Measurements from ENCODE around the gene NFATC2.

- no peak for TF ChIP-seq CTCF (conservative IDR thresholded peaks at IDR 0.05)
- TF ChIP-seq EZH2 (IDR thresholded peaks at IDR 0.05; ENCODE audit: low read depth), result no peak
Observed at GRCh38 chr20:51486197-51487005, 56.1 kb downstream of the NFATC2 start.

Data from PC-9 (cell line).